T-helper 2 cell (primary cell): ENCODE results near the gene PDP2.
A peak's percentile ranks its signal among the peaks of the same experiment; 100 is the strongest.
"Not testable (repeated sequence)": the region's sequence is repeated elsewhere in the genome, so short reads cannot be mapped to it uniquely, and the experiment has no call there.

Experiments used
- DNase-seq, 5 experiments: peaks; one replicate each; pipeline versions ENCODE4 v3.0.0 to v3.0.0-alpha.2; 2012 to 2022

The PDP2 gene

DNA sequence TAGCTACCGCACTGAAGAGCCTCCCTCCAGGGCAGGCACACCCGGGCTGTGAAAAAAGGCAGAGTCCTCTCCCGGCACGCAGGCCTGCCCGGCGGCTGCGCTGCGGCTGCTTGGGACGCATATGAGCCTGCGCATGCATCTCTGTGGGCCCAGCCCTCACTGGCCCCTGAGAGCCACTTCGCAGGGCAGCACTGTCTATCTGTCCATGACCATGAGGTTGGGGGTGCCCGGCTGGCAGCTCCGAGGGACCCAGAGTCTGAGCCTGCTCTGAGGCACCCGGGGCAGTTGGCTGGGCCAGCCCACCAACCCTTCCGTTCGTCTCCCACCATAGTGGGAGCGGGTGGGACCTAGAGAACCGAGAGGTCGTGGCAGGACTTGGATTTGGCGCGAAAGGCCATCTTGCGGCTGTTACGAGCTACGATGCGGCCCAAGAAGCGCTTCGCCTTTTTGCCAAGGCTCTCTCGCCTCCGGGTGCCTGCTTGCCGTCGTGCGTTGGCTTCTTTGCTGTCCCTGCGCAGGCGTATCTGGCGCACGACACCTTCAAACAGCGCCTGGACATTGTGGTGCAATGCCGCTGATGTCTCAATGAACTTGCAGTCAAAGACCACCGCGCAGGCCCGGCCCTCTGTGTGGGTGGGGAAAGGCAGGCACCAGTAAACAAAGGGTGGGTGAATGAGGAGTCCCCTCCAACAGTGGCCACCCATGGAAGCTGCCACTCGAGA is 41.6 kb downstream of the PDP2 start:
- no peak for DNase-seq

DNA sequence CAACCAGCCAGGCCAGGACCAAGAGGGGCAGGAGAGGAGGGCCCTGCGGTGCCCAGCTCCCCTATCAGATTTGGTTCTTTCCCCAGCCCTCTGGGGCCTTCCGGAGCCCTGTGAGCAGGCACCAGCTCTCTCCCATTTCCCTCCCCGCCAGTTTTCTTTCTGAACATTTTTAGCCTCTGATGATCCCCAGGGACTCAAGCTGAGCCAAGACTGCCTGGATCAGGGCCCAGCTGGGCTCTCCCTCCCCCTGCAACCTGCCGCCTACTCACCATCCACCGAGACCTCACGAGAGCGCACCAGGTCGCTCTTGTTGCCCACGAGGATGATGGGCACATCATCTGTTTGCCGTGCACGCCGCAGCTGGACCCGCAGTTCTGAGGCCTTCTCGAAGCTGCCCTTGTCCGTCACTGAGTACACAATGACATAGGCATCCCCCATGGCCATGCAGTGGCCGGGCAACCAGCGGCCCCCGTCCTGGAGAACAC is 43.0 kb downstream of the PDP2 start:
- DNase-seq: no peak

DNA sequence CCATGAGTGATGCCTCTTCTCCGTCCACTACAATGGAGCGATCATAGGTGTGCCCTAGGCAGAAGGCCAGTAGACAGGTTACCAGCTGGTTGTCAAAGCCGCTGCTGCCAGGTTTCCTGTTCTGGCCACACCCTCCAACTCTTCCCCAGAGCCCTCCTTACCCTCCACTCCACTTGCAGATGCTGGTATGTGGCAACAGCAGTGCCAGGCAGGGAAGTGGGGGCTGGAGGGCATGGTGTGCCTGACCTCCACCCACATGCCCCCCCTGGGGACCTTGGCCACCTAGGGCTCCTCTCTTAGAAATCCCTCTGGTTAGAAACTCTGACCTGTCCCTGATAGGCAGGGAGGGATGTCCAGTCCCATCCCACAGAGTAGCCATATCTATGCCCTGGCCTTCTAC is 43.6 kb downstream of the PDP2 start:
- DNase-seq: no peak

DNA sequence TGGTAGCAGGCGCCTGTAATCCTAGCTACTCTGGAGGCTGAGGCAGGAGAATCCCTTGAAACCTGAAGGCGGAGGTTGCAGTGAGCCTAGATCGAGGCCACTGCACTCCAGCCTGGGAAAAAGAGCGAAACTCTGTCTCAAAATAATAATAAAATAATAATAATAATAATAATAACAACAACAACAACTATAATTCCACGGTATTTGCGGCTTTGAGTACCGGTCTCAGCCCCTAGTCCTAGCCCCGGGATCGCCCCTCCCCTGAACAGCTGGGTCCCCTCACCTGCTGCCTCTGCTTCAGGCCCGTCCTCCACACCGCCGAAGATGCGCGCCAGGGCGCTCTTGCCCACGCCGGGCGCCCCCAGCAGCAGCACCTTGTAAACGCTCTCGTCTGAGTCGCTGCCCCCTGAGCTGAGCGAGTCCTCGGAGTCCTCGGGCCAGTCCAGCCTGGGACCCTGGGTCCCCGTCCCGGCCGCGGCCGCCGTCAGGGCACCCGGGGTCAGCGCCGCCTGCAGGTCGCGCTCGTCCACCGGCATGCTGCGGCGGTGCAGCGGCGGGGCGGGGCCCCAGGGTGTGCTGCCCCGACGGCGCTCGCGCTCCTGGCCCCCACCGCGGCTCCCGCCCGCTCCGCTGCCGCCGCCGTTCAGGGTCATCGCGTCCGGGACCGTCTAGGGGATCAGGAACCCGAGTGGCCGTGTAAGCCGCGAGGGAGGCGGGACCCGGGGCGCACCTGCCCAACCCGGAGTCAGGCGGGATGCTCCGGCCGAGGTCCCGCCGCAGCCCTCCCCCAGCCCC is 44.4 kb downstream of the PDP2 start:
- peak in 4 of 5 experiments; percentile 19 to 46 (median 26) for DNase-seq

DNA sequence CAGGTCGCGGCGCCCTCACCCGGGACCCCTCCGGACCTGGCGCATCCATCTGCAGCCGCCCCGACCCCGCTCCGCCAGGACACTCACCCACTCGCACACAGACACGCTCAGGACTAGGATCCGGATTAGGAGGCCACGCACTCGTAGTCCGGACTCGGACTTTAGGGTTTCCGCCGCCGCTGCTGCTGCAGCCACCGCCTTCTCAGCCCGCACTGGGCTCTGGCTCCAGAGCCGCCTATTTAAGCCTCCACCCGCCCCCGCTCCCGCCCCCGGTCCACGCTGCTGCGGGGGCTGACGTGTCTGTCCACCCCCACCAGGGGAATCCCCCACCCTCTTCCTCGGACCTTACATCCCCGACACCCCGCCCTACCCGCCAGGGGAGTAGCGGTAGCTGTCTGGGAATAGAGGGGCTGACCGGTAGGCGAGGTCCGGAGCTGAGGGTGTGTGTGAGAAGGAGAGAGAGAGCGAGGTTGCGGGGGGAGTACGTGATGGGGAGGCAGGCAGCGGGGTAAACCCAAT is 45.1 kb downstream of the PDP2 start, which contains the start of gene RRAD:
Gene RRAD (minus strand): TSS at position 214 of the 519 bp plus-strand sequence. CDS start 356 bp downstream, outside the sequence.
- DNase-seq: no peak

DNA sequence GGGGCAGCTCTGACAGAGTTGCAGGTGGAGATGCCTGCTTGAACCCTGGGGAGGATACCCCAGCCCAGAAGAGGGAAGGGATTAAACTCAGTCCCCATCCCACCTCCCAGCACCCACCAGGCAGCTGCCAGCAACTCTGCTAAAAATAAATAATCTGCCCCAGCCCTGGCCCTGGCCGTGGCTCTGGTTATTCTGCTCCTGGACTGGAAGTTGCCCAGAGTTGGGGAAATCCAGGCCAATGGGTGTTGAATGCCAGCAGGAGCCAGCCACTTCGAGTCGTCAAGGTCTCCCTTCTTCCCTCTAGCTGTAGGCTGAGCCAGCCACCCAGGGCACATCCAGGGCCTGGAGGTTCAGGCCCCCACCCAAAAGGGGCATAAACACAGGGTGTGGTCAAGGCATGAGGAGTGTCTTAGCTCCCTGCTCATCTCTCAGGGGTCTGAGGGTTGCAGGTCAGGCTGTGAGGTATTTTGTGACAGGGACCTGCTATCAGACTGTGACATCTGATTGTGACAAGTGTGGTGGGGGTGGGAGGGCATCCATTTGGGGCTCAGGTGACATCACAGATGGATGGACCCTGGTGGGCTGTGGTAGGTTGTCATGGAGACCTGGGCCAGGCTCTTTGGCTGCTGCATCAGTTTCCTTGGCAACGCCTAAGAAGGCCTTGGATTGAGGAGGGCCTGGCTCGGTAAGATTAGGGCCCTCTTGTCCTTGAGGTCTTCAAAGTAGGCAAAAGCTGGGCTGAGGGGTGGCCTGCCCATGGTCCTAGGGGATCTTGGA is 46.0 kb downstream of the PDP2 start:
- DNase-seq: no peak

DNA sequence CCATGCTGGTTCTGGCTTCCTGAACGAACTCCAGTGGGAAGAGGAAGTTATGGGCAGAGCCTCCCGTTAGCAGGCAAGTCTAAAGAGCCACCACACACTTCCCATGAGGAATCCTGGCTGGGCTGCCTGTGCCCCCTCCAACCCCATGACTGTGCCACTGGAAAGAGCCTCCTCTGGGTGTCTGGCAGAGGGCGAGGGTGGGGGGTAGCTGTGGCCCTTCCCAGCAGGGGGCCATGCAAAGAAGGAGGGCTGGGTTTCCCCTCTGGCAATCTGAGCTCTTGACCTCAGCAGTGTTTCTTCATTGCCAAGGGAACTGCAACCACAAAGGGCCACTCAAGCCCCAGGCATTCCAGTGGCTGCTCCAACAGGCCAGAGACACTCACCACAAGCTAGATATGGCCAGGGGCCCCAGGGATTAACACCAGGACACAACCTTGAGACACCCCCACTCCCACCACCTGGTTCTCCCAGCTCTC is 46.7 kb downstream of the PDP2 start:
- DNase-seq: no peak

DNA sequence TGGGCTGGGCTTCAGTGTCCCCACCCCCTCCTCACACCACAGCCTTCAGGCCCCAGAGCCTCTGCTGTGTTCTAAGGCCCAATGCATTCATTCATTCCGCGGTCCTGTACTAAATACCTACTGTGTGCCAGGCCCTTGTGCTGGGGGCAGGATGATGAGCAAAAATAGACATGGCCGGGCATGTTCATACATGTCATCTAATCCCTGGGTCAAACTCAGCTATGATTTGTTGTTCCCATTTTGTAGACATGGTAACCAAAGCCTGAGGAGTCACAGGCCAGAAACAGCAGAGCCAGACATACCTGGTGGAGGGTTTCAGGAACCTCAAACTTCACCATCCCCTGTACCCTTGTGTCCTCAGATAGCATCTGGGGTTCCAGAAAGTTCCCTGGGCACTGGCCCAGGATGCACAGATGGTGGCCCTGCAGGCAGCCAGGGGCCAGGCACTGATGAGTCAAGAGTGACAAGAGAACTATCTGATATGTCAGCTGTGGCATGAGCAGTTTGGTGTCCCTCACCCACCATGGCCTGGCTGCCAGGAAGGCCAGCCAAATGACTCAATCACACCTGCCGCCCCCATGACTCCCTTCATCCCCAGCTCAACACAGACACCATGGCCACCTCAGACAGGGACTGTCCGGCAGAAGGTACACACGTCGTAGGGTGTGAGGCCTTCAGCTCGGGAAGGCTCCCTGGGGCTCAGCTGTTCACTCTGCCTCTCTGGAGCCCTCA is 47.8 kb downstream of the PDP2 start:
- no peak for DNase-seq

DNA sequence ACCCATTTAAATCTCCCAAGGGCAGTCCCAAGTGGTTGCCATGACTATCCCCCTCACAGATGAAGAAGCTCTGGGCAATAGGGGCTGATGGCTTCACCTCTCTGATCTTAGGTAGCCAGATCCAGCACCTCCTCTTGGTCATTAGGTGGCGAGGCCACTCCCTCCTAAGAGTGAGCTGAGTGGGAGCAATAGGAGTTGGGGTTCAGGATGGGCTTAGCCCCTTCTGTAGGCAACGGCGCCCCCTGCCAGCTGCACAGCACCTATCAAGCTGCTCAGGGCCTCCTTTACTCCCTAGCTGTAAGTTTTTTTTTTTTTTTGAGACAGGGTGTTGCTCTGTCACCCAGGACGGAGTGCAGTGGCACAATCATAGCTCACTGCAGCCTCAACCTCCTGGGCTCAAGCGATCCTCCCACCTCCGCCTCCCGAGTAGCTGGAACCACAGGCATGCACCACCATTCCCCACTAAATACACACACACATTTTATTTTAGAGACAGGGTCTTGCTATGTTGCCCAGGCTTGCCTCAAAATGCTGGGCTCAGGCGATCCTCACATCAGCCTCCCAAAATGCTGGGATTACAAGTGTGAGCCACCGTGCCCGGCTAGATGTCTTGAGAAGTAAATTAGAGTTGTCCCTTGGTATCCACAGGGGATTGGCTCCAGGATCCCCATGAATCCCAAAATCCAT is 48.5 kb downstream of the PDP2 start:
- peak in 1 of 5 experiments; percentile 55 for DNase-seq

DNA sequence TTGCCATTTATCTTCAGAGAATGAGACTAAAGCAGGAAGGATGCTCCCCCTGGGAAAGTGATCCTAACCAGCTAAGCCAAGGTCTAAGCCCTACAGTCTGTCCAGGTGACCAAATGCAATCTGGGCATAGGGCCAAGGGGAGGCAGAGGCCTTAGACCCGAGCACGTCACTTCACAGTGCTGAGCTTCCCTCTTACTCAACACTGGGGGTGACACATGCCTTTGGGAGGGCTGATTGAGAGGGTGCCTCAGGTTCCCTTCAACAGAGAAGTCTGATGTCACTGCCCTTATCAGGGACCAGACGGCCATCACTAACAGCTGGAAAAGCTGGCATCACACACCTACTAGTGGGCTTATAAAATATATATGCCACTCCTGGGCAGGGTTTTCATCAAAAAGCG is 49.9 kb downstream of the PDP2 start:
- no peak for DNase-seq

DNA sequence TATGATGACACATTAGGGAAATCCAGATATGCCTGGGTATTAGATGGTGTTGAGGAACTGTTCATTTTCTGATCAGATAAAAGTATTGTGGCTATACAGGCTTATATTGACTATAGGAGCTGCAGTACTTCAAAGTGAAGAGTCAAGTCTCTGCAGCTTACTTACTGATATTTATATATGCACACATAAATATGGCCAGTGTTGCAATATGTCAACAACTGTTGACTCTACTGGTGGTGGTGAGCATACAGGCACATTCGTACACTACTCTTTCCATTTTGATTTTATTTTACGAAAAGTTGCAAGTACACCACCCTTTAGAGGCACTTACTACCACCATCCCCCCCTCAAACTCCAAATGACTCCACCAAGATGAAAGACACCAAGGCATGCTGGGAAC is 51.4 kb downstream of the PDP2 start:
- DNase-seq: peak in 1 of 5 experiments; percentile 16

DNA sequence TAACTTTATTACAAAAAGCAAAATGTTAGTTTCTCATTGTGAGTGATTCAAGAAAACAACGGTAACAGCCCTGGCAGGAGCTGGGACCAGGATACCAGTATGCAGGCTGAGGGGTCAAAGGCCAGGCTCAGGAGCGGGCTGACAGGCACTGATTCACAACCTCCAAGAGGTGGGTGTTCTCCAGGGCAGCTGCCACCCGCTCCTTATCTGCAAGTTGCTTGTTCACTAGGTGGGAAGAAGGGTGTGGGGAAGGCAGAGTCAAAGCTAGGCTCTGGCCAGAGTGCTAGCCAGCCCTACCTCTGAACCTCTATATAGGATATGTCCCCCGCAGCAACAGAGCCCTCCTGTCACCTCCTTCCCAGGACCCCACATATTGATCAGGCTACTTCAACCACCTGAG is 51.8 kb downstream of the PDP2 start:
- no peak for DNase-seq

DNA sequence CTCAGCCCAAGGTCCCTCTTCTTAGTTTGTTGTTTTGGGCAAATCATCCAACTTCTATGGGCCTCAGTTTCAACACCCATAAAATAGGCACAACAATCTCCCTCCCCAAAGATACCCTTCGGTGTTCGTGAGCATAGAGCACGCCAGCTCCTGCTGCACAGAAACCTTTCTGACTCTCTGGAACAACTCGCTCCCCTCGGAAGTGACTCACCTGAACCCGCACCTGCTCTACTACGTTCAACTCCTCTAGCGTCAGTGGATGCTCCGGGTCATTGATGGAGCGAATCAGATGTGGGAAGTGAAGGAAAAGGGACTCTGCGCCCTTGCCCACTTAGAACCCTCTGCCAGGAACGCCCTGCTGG is 53.4 kb downstream of the PDP2 start:
- DNase-seq: peak in 1 of 5 experiments; percentile 37

DNA sequence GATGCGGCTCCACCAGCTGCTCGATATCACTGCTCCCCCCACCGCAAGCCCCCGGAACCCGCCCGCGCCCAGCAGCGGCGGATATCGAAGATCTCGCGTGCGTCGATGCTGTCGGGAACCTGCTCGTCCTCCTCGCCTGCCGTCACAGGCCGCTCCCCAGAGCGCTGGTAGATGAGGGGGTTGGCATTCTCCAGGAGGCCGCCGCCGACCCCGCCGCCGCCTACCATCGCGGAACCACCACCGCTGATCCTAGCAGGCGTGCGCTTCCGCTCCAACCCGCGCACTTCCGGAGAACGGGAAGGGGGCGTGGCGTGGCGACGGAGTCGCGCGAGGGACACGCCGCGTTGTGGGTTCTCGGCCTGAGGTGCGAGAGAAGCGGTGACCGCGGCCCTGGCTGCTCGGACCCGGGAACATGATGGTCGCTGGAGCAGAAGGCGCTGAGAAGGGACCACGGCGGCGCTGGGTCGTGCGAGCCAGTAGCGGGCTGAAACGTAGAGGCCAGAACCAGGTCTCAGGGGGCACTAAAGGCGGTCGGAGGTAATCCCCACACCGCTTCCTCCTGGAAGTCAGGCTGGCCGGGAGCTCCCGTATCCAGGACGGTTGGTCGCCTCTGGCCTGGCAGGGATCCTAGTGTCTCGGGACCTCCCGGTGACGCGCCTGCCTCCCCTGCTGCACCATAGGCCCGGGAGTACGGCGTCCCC is 54.0 kb downstream of the PDP2 start, which contains the start of gene CIAO2B:
Gene CIAO2B (minus strand): TSS at position 265 of the 701 bp plus-strand sequence. CDS start 38 bp downstream, at position 227.
- peak; percentile 80 to 92 (median 85) for DNase-seq

DNA sequence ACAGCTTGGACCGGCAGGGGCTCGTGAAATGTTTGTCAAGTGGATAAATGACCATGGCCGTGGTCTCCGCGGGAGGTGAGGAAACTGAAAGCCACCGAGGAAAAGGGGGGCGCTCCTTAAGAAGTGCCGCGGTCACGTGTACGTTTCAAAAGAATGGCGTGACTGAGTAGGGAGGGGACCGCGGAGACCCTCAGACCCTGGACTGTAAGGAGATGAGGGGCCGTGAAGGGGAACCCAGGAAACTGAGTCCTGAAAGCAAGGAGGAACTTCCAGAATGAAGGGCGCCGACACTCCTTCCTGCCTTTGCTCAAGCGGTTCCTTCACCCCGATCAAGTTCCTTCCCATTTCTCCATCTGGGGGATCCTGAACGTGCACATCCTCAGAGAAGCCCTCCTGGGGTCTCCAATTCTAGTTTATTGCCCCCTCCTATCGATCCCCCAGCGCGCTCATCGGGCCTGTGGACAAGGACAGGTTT is 54.6 kb downstream of the PDP2 start:
- DNase-seq: not testable (repeated sequence)

DNA sequence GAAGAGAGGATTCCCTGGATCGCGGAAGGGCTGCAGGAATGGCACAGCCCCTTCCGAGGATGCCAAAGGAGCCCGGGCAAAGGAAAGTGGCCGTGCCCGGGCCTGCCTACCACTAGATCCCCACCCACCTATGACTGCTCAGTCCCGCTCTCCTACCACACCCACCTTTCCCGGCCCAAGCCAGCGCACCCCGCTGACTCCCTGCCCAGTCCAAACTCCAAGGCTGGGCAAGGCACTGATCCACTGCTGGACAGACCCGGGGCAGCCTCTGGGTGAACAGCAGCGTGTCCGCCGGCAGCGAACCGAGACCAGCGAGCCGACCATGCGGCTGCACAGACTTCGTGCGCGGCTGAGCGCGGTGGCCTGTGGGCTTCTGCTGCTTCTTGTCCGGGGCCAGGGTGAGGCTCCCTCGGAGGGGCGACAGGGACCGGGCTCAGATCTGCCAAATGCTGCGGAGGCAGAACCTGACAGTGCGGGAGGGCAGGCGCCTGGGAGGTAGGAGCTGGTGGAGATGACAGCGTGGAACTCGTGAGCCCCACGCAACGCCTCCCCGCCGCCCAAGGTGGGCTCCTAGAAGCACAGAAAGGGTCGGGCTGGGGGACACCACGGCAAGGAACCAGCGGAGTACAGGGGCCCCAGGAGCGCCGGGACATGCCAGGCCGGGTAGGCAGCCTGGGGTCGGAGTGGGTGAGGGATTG is 55.1 kb downstream of the PDP2 start, which contains the start of gene CES2:
Gene CES2 (plus strand): TSS at position 203 of the 698 bp plus-strand sequence. CDS start 120 bp downstream, at position 323.
- DNase-seq: no peak

DNA sequence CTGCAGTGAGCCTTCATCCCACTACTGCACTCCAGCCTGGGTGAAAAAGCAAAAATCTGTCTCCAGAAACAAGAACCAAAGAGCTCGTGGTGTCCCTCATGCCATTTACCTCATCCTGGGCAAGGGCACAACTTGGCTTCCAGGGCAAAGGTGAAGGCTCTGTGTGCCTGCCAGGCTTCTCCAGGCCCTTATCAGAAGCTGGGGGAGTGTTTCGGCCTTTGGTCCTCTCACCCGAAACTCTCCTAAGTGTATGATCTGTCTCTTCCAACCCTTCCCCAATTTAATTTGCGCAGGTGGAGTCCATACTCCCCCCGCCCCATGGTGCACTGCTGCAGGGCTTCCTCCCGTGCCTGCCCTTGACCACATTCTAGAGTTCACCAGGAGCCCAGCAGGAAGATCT is 56.1 kb downstream of the PDP2 start:
- DNase-seq: no peak

DNA sequence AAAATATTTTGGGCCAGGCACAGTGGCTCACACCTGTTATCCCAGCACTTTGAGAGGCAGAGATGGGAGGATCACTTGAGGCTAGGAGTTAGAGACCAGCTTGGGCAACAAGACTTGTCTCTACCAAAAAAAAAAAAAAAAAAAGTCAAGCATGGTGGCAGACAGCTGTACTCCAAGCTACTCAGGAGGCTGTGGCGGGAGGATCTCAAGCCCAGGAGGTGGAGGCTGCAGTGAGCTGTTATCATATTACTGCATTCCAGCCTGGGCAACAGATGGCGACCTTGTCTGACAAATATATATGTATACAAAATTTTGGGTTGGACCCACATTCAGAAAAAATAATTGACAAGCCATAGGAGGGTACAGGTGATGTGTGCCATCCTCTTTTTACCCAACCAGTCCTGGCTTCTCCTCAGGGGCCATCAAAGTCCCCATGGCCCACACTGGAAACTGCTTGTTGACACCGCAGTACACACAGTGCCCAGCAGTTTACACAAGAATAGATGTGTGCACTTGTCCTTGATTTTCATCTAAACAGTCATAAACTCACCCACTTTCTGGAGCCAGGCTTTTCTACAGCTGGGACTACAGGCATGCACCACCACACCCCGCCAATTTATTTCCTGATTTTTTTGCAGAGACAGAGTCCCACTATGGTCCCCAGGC is 56.7 kb downstream of the PDP2 start:
- DNase-seq: peak in 1 of 5 experiments; percentile 27
